GM20431 (cell line): ENCODE results near the gene SCAMP2.

Experiments used
- in situ Hi-C: fragments of 300-500 bp; cut with MseI, MboI; formaldehyde crosslinking; loops from one replicate; pipeline ENCODE4 v1.15.0; 2020; ENCODE audit warnings: low sequenced_read_pairs; ENCODE audit not compliant: unreplicated experiment

The SCAMP2 gene

GRCh38 chr15:74866090-74866489, 7.1 kb downstream of the SCAMP2 start:
- in situ Hi-C loops = no loop called here

- in situ Hi-C loops = no loop called here
Observed at GRCh38 chr15:74865316-74865715, 7.8 kb downstream of the SCAMP2 start.

GRCh38 chr15:74864296-74864695, 8.9 kb downstream of the SCAMP2 start:
- in situ Hi-C loops = no loop called here

GRCh38 chr15:74863239-74864056, 9.7 kb downstream of the SCAMP2 start:
- in situ Hi-C loops = no loop called here

DNA sequence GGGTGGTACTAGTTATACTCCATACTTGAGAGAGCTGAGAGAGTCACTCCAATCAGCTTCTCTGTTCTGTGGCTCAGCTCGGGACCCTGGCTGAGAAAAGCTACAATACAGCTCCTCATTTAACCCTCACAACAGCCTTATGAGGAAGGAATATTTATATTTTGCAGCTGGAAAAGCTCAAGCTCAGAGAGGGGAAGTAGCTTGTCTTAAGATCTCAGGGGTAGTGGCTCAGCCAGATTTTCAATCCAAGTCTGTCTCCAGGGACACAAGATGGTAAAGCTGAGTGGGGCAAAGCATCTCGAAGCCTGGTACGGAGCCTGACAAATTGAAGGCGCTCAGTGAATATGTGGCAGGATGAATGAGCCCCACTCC, 14.8 kb downstream of the SCAMP2 start:
- in situ Hi-C loops = no loop called here

GRCh38 chr15:74857671-74858368, 15.3 kb downstream of the SCAMP2 start:
- in situ Hi-C loops = no loop called here

- in situ Hi-C loops = no loop called here
Observed at GRCh38 chr15:74857082-74857655, 16.0 kb downstream of the SCAMP2 start.

DNA sequence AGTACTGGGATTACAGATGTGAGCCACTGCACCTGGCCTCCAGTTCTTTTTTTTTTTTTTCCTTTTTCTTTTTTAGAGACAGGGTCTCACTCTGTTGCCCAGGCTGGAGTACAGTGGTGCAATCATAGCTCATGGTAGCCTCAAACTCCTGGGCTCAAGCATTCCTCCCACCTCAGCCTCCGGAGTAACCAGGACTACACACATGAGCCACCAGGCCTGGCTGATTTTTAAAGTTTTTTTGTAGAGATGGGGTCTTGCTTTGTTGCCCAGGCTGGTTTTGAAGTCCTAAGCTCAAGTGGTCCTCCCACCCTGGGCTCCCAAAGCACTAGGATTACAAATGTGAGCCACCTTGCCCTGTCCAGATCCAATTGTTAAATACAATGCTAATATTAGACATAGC, 16.6 kb downstream of the SCAMP2 start:
- in situ Hi-C loops = no loop called here

DNA sequence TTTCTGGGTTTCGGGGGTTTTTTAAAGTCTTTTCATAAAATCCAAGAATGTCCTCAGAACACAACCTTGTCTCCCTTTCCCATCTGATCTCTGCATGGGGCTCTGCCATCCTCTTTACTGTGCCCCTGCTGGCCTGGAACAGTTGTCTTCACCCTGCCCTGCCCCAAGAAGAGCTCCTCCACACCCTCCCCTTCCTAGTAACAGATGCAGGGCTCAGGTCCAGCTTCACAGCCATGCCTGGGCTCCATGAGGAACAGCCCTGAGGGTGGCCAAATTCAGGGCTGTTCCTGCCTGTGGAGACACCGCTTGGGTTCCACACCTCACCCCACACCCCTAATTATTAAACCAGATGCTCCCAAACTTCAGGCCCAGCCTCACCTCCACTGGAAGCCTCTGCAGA, 17.3 kb downstream of the SCAMP2 start:
- in situ Hi-C loops = no loop called here

DNA sequence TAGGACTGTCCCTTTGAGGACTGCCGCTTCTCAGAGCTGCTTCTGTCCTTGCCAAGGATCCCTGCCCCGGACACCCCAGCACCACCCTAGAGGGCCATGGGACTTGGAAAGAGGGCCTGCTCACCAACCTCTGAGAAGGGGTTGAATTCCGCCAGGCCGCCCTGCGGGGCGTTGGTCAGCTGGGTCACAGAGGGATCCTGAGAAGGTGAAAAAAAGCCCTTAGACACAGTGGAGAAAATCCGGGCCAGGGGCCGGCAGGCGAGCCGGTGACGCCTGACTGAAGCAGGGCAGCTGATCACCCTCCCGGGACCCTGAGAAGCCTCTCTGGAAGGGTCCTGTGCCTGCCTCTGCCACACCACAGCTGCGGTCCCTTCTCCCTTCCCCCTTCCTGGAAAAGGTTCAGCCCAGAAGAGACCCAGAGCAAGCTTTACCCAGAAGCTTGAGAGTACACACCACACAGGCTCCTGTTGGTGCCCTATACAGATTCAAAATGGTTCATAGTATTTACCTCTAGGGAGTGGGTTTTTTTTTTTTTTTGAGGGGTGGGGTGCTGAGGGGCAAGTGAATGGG, 18.6 kb downstream of the SCAMP2 start:
- in situ Hi-C loops = no loop called here

DNA sequence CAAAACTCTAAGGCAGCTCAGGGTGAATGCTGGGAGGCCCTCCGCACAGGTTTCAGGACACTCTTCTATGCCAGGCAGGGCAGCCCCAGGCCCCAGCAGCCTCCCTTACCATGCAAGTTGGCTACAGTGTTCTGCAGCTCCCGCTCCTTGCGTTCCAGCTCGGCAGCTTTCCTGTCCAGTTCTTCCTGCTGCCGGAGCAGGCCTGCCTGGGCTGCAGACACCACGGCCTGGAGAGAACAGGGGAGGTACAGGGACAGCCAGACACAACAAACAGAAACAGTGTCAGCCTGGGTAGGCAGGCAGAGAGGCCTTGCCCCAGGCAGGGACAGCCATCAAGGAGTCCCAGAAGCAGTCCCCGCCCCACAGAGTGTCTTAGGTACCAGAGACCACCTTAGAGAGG, 21.2 kb downstream of the SCAMP2 start:
- in situ Hi-C loops = no loop called here

DNA sequence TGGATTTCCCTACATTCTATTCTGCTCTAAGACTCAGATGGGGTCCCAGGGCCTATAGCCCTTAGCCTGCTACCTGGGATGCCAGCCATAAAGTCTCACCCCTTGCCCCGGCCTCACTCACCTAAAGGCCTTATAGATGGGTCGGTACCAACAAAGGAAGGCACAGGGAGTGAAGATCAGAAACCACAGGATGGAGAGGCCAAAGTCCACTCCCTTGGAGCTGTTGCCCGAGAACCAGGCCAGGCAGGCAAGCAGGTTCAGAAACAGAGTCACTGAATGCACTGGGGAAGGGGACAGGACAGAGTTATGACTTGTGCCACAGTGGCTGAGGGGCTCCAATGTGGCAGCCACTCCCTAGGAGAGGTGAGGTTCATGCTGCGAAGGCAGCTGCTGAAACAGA, 22.8 kb downstream of the SCAMP2 start:
- in situ Hi-C loops = no loop called here

GRCh38 chr15:74847432-74847831, 25.7 kb downstream of the SCAMP2 start:
- in situ Hi-C loops = loop anchor here (10.0 kb wide), 1 partner anchor 57 kb away; the partner anchor contains the start of gene FAM219B

DNA sequence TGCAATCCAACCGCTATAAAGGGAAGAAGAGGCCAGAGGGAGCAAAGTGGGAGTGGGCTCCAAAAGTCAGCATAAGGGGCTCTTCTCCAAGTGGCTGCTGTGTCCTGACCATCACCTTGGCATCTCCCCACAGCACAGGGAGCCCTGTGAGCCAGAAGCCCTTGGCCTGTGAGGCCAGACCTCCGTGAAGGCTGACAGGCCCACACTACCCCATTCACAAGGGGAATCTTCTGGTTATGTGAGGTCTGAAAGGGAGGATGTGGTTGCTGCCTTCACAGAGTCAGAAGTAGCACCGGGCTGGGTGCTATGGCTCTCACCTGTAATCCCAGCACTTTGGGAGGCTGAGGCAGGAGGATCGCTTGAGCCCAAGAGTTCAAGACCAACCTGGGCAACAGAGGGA, 27.6 kb downstream of the SCAMP2 start:
- in situ Hi-C loops = loop anchor here (10.0 kb wide), 1 partner anchor 59 kb away; the partner anchor contains the start of gene FAM219B

- in situ Hi-C loops = loop anchor here (10.0 kb wide), 1 partner anchor 60 kb away; the partner anchor contains the start of gene FAM219B
Observed at GRCh38 chr15:74845208-74845568, 28.0 kb downstream of the SCAMP2 start.

- in situ Hi-C loops = loop anchor here (10.0 kb wide), 1 partner anchor 60 kb away; the partner anchor contains the start of gene FAM219B
Observed at GRCh38 chr15:74844319-74845207, 28.6 kb downstream of the SCAMP2 start.

- in situ Hi-C loops = loop anchor here (10.0 kb wide), 1 partner anchor 61 kb away; the partner anchor contains the start of gene FAM219B
Observed at GRCh38 chr15:74843891-74844299, 29.3 kb downstream of the SCAMP2 start.

DNA sequence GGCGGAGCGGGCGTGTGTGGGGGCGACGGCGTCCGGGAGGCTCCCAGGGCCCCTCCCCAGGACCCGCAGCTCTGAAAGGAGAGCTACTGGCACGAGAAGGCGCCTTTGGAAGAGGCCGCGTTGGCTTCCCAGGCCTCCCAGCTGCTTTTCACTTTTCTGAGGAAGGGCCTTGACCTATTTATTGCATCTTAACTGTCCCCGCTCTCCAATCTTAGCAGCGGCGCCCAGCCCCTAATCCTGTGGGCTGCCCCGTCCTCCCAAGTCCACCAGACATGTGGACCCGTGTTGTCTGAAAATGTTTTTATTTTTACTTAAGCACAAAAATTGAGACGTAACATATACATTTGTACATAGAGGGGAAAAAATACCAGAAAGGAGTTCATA, 29.7 kb downstream of the SCAMP2 start:
- in situ Hi-C loops = loop anchor here (10.0 kb wide), 1 partner anchor 61 kb away; the partner anchor contains the start of gene FAM219B
